T-helper 1 cell treated with Interleukin-12 subunit alpha and Interleukin-12 subunit beta and Interleukin-4 antibody, amounts not matched to agents 30 μg/mL and 1 μg/mL, for 36 hours (primary cell): ENCODE data around the gene PCDHB9.
"Not testable (repeated sequence)": the region's sequence is repeated elsewhere in the genome, so short reads cannot be mapped to it uniquely, and the experiment has no call there.

Experiments
- H3K27ac Mint-ChIP-seq: one replicate; pipeline ENCODE4 v1.8.0; 2021; ENCODE audit warnings: mild to moderate bottlenecking, mixed read lengths
- H3K27me3 Mint-ChIP-seq: one replicate; pipeline ENCODE4 v1.8.0; 2021; ENCODE audit warnings: low read depth, mixed read lengths
- H3K36me3 Mint-ChIP-seq: one replicate; pipeline ENCODE4 v1.8.0; 2021; ENCODE audit warnings: low read depth, mixed read lengths
- H3K4me1 Mint-ChIP-seq: one replicate; pipeline ENCODE4 v1.8.0; 2021; ENCODE audit warnings: low read depth, mixed read lengths
- H3K4me3 Mint-ChIP-seq: one replicate; pipeline ENCODE4 v1.8.0; 2021; ENCODE audit warnings: mild to moderate bottlenecking, moderate library complexity, mixed read lengths
- H3K9me3 Mint-ChIP-seq: one replicate; pipeline ENCODE4 v1.8.0; 2021; ENCODE audit warnings: mixed read lengths

Gene PCDHB9

GRCh38 chr5:141186897-141187512, at the start of gene PCDHB9:
PCDHB9 (plus strand) TSS chr5:141187161; CDS start chr5:141187319, 158 bp downstream.
- Mint-ChIP-seq H3K27me3 (peaks cover 3% of the 10 kb centered on the region), H3K27ac (no peak within 1 kb of the TSS), H3K9me3 (peaks cover 53% of the 10 kb centered on the region), H3K4me3 (no peak within 1 kb of the TSS), H3K36me3 (peaks cover 1% of the 10 kb centered on the region), H3K4me1 (no peaks in the 10 kb centered on the region)

- not testable (repeated sequence) for H3K4me1 Mint-ChIP-seq, H3K36me3 Mint-ChIP-seq, H3K27ac Mint-ChIP-seq, H3K4me3 Mint-ChIP-seq, H3K27me3 Mint-ChIP-seq
- H3K9me3 Mint-ChIP-seq: peaks cover 44% of the 10 kb centered on the region
These were observed 49.6 kb upstream of the PCDHB9 start for GRCh38 chr5:141137346-141137745.

GRCh38 chr5:141149812-141150211, 37.1 kb upstream of the PCDHB9 start, which contains the start of gene PCDHB6:
PCDHB6 (plus strand) TSS chr5:141150057; CDS start chr5:141150258, 201 bp downstream.
- no peaks in the 10 kb centered on the region for H3K27me3 Mint-ChIP-seq
- H3K36me3 Mint-ChIP-seq: peaks cover 1% of the 10 kb centered on the region
- H3K4me1 Mint-ChIP-seq: no peaks in the 10 kb centered on the region
- H3K9me3 Mint-ChIP-seq: peaks cover 29% of the 10 kb centered on the region
- peak within 1 kb of the TSS; percentile 55 for H3K27ac Mint-ChIP-seq
- H3K4me3 Mint-ChIP-seq: no peak within 1 kb of the TSS

GRCh38 chr5:141150224-141150992, 36.6 kb upstream of the PCDHB9 start:
- no peak overlapping the region for H3K4me3 Mint-ChIP-seq
- no peak overlapping the region for H3K27ac Mint-ChIP-seq
- H3K9me3 Mint-ChIP-seq: peaks cover 31% of the 10 kb centered on the region
- no peaks in the 10 kb centered on the region for H3K27me3 Mint-ChIP-seq
- no peaks in the 10 kb centered on the region for H3K4me1 Mint-ChIP-seq
- peaks cover 1% of the 10 kb centered on the region for H3K36me3 Mint-ChIP-seq

GRCh38 chr5:141150993-141151325, 36.0 kb upstream of the PCDHB9 start:
- no peak overlapping the region for H3K27ac Mint-ChIP-seq
- no peaks in the 10 kb centered on the region for H3K27me3 Mint-ChIP-seq
- no peaks in the 10 kb centered on the region for H3K4me1 Mint-ChIP-seq
- peaks cover 35% of the 10 kb centered on the region for H3K9me3 Mint-ChIP-seq
- H3K4me3 Mint-ChIP-seq: no peak overlapping the region
- peaks cover 1% of the 10 kb centered on the region for H3K36me3 Mint-ChIP-seq

GRCh38 chr5:141151632-141152031, 35.3 kb upstream of the PCDHB9 start:
- not testable (repeated sequence) for H3K27me3 Mint-ChIP-seq, H3K27ac Mint-ChIP-seq, H3K4me1 Mint-ChIP-seq, H3K36me3 Mint-ChIP-seq, H3K4me3 Mint-ChIP-seq
- peaks cover 42% of the 10 kb centered on the region for H3K9me3 Mint-ChIP-seq

- not testable (repeated sequence) for H3K4me1 Mint-ChIP-seq, H3K36me3 Mint-ChIP-seq, H3K4me3 Mint-ChIP-seq, H3K27ac Mint-ChIP-seq, H3K27me3 Mint-ChIP-seq
- peaks cover 46% of the 10 kb centered on the region for H3K9me3 Mint-ChIP-seq
These were observed 34.9 kb upstream of the PCDHB9 start for GRCh38 chr5:141152096-141152495.

- Mint-ChIP-seq H3K4me3 (no peak overlapping the region), H3K36me3 (peaks cover 1% of the 10 kb centered on the region), H3K27ac (no peak overlapping the region), H3K4me1 (no peaks in the 10 kb centered on the region), H3K27me3 (no peaks in the 10 kb centered on the region), H3K9me3 (peaks cover 52% of the 10 kb centered on the region)
These were observed 31.2 kb upstream of the PCDHB9 start for GRCh38 chr5:141155540-141156374.

- H3K9me3 Mint-ChIP-seq: peaks cover 45% of the 10 kb centered on the region
- not testable (repeated sequence) for H3K4me3 Mint-ChIP-seq, H3K4me1 Mint-ChIP-seq, H3K27me3 Mint-ChIP-seq, H3K27ac Mint-ChIP-seq, H3K36me3 Mint-ChIP-seq
These were observed 29.6 kb upstream of the PCDHB9 start for GRCh38 chr5:141157356-141157755.

GRCh38 chr5:141157901-141158300, 29.1 kb upstream of the PCDHB9 start:
- H3K27ac Mint-ChIP-seq, H3K4me3 Mint-ChIP-seq, H3K36me3 Mint-ChIP-seq, H3K27me3 Mint-ChIP-seq, H3K4me1 Mint-ChIP-seq: not testable (repeated sequence)
- peaks cover 39% of the 10 kb centered on the region for H3K9me3 Mint-ChIP-seq

GRCh38 chr5:141172381-141173204, 14.4 kb upstream of the PCDHB9 start, which contains the start of gene PCDHB7:
PCDHB7 (plus strand) TSS chr5:141172644; CDS start chr5:141172836, 192 bp downstream.
- Mint-ChIP-seq H3K27ac (no peak within 1 kb of the TSS), H3K36me3 (no peaks in the 10 kb centered on the region), H3K4me3 (no peak within 1 kb of the TSS), H3K4me1 (no peaks in the 10 kb centered on the region), H3K9me3 (peaks cover 26% of the 10 kb centered on the region), H3K27me3 (no peaks in the 10 kb centered on the region)

GRCh38 chr5:141174291-141175104, 12.5 kb upstream of the PCDHB9 start:
- H3K27me3 Mint-ChIP-seq, H3K4me3 Mint-ChIP-seq, H3K27ac Mint-ChIP-seq, H3K4me1 Mint-ChIP-seq, H3K36me3 Mint-ChIP-seq: not testable (repeated sequence)
- peaks cover 19% of the 10 kb centered on the region for H3K9me3 Mint-ChIP-seq

- Mint-ChIP-seq H3K27ac (no peak overlapping the region), H3K4me3 (no peak overlapping the region), H3K27me3 (no peaks in the 10 kb centered on the region), H3K36me3 (no peaks in the 10 kb centered on the region), H3K4me1 (no peaks in the 10 kb centered on the region), H3K9me3 (peaks cover 26% of the 10 kb centered on the region)
These were observed 11.0 kb upstream of the PCDHB9 start for GRCh38 chr5:141175933-141176332.
